GM06990 (cell line): Measurements from ENCODE around the gene C16orf92.
"Not testable (repeated sequence)": the region's sequence is repeated elsewhere in the genome, so short reads cannot be mapped to it uniquely, and the experiment has no call there.

ENCODE experiments used
- DNase-seq: peaks from one replicate; pipeline ENCODE4 v3.0.0-alpha.2; 2011; ENCODE audit not compliant: insufficient read length; ENCODE audit errors: extremely low read depth
- H3K27me3 ChIP-seq: replicated peaks from 2 replicates; pipeline ENCODE4 v1.6.0; 2011; ENCODE audit warnings: low read length; ENCODE audit not compliant: control insufficient read depth, insufficient read depth
- H3K36me3 ChIP-seq: 2 replicates; pipeline ENCODE4 v1.5.1; 2011; ENCODE audit warnings: low read length; ENCODE audit not compliant: control insufficient read depth, insufficient read depth
- H3K4me3 ChIP-seq: replicated peaks from 2 replicates; pipeline ENCODE4 v1.5.1; 2011; ENCODE audit warnings: low read depth, mild to moderate bottlenecking, control low read depth, low read length
- TF ChIP-seq, protein P1 (sequence below): IDR thresholded peaks from 2 replicates; pipeline ENCODE4 v1.5.1; 2011; ENCODE audit warnings: low read length, control low read depth, mild to moderate bottlenecking, inconsistent platforms; ENCODE audit not compliant: insufficient read depth, poor library complexity, severe bottlenecking

C16orf92 gene

DNA sequence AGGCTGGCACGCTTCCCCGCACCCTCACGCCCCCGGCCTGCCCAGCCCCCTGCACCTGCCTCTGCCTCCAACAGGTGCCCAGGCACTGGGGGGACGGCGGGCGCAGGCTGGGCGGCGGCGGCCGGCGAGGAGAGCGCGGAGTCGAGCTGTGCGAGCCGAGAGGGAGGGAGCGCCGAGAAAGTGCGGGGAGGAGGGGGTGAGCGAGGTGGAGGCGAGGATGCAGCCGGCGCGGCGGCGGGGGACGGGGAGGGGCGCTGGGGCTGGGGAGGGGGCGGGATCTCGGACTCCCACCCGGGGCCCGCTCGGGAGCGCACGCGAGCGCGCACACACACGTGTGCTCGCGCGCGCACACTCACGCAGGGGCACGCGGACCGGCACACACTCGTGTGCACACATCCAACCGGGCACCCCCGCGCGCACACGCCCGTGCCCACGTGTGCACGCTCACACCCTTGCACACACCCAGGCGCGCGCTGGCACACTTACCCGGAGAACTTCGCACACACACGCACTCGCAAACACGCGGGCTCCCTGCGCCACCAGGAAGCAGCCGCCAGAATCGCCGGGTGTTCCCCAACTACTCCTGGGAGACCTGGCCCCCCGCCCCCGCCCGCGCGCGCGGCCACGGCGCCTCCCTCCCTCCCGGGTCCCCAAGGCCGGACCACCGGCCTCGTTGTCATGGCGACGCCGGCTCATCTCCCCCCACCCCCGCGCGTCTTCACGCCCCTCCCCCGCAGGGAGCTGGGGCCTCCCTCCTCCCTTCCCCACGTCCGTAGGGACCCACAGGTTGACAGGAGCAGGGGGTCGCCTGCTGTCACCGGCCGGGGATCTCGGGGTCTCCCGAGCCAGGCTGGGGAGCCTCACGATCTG lies 11.9 kb upstream of the C16orf92 start, which contains the start of gene DOC2A:
DOC2A (minus strand) TSS at position 184 of the 870 bp plus-strand sequence. CDS start 805 bp downstream, outside the sequence.
- TF ChIP-seq, protein P1, sequence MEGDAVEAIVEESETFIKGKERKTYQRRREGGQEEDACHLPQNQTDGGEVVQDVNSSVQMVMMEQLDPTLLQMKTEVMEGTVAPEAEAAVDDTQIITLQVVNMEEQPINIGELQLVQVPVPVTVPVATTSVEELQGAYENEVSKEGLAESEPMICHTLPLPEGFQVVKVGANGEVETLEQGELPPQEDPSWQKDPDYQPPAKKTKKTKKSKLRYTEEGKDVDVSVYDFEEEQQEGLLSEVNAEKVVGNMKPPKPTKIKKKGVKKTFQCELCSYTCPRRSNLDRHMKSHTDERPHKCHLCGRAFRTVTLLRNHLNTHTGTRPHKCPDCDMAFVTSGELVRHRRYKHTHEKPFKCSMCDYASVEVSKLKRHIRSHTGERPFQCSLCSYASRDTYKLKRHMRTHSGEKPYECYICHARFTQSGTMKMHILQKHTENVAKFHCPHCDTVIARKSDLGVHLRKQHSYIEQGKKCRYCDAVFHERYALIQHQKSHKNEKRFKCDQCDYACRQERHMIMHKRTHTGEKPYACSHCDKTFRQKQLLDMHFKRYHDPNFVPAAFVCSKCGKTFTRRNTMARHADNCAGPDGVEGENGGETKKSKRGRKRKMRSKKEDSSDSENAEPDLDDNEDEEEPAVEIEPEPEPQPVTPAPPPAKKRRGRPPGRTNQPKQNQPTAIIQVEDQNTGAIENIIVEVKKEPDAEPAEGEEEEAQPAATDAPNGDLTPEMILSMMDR = no peak
- no peak for DNase-seq
- Histone ChIP-seq H3K27me3 (no peaks in the 10 kb centered on the region; the same call in 1 of the 2 replicates), H3K4me3 (peak within 1 kb of the TSS; percentile 54), H3K36me3 (no peaks in the 10 kb centered on the region)

DNA sequence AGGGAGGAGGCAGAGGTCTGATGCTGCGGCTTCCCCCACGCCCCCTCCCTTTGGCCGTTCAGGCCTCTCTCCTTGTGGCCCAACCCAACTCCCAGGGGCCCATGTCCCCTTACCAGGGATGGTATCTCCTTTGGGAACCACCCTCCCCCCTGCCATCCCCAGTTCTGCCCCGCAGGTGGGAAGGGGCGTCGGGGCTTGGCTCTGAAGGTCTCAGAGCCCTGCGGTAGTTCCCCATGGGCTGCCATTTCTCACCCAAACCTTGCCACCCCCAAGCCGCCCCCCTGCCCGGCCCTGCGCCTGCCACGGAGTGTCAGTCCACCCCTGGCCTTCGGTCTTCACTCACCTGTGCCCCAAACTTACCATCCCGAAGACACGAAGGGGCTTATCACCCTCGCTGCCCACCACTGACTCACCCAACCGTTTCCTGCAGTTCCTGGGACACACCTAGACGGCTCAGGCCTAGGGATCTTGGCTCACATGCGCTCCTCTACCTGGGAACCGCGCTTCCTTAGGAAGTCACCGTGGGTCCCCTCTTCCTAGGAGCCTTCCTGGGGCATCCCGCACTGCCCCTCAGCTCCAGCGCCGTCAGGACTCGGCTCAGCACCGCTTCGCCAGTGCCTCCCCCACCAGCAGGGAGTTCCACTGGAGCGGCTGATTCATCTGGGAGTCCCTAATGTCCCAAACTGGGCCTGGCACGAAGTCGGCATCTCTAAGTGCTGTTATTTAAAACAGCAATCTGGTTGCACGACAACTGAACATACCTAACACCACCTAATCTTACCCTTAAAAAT lies 11.1 kb upstream of the C16orf92 start:
- TF ChIP-seq, protein P1 = no peak
- H3K27me3 ChIP-seq = no peaks in the 10 kb centered on the region; the same call in 1 of the 2 replicates
- peak overlapping the region; percentile 54; the same call in 1 of the 2 replicates for H3K4me3 ChIP-seq
- no peaks in the 10 kb centered on the region for H3K36me3 ChIP-seq
- no peak for DNase-seq

DNA sequence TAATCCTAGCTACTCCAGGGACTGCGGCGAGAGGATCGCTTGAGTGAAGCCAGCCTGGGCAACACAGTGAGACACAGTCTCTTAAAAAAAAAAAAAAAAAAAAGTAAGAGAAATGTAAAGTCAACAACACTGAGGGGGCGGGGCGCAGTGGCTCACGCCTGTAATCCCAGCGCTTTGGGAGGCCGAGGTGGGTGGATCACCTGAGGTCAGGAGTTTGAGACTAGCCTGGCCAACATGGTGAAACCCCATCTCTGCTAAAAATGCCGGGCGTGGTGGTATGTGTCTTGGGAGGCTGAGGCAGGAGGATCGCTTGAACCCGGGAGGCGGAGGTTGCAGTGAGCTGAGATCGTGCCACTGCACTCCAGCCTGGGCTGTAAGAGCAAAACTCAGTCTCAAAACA lies 10.4 kb upstream of the C16orf92 start:
- not testable (repeated sequence) for DNase-seq, H3K4me3 ChIP-seq, H3K36me3 ChIP-seq, H3K27me3 ChIP-seq

DNA sequence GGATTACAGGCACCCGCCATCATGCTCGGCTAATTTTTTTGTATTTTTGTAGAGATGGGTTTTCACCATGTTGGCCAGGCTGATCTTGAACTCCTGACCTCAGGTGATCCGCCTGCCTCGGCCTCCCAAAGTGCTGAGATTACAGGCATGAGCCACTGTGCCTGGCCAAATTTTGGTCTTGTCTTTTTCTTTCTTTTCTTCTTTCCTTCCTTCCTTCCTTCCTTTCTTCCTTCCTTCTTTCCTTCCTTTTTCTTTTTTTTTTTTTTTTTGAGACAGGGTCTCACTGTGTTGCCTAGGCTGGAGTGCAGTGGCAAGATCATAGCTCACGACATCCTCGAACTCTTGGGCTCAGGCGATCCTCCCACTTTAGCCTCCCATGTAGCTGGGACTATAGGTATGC lies 7.5 kb upstream of the C16orf92 start:
- H3K4me3 ChIP-seq, H3K36me3 ChIP-seq, DNase-seq, H3K27me3 ChIP-seq: not testable (repeated sequence)

DNA sequence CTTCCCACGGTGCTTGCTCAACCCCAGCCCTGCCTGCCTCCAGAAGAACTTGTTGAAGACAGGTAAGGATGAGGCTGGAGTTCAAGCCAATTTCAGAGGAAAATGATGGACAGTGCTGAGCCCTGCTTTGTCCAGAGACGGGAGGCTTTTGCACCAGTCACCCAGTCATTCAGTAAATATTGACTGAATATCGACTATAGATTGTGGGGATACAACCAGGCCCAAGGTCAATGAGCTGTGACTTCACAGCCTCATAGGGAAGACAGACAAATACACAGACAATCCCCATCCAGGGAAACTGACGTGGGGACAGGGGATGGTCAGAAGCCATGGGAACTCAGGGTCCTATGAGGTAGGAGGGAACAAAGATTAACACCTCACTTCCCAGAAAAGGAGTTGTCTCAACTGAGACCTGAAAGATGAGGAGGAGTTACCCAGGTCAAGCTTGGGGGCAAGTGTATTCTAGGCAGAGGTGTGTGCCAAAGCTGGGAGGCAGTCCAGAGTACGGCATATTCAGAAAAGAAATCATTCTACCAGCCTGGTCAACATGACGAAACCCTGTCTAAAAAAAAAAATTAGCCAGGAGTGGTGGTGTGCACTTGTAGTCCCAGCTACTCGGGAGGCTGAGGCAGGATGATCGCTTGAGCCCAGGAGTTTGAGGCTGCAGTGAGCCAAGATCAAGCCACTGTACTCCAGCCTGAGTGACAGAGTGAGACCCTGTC lies 6.3 kb upstream of the C16orf92 start:
- no peaks in the 10 kb centered on the region for H3K36me3 ChIP-seq
- no peak for DNase-seq
- no peaks in the 10 kb centered on the region; the same call in 1 of the 2 replicates for H3K27me3 ChIP-seq
- no peak overlapping the region for H3K4me3 ChIP-seq
- TF ChIP-seq, protein P1 = no peak

DNA sequence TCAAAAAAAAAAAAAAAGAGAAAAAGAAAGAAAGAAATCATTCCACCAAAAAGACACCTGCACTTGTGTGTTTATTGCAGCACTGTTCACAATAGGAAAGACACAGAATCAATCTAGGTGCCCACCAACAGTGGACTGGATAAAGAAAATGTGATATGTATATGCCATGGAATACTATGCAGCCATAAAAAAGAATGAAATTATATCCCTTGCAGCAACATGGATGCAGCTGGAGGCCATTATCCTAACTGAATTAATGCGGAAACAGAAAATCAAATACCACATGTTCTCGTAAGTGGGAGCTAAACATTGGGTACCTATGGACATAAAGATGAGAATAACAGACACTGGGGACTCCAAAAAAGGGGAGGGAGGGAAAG lies 5.7 kb upstream of the C16orf92 start:
- H3K27me3 ChIP-seq = no peaks in the 10 kb centered on the region; the same call in 1 of the 2 replicates
- TF ChIP-seq, protein P1 = no peak
- H3K36me3 ChIP-seq = no peaks in the 10 kb centered on the region
- no peak for DNase-seq
- H3K4me3 ChIP-seq = no peak overlapping the region

DNA sequence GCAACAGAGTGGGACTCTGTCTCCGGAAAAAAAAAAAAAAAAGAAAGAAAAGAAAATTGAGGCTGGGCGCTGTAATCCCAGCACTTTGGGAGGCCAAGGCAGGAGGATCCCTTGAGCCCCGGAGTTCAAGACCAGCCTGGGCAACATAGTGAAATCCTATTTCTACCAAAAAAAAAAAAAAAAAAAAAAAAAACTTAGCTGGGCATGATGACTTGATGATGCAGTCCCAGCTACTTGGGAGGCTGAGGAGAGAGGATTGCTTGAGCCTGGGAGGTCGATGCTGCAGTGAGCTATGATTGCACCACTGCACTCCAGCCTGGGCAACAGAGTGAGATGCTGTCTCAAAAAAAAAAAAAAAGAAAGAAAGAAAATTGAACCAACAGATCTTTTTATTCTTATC lies 5.1 kb upstream of the C16orf92 start:
- not testable (repeated sequence) for H3K36me3 ChIP-seq, DNase-seq, H3K27me3 ChIP-seq, H3K4me3 ChIP-seq
